ENCODE results near the gene CAMTA1. TPM values are rescaled to one million over a fixed set of nuclear protein-coding genes. Genes with fewer than 3 reads are reported as not detected.

Gene CAMTA1
- polyA plus RNA-seq, 1 donor from 2014 or later, result 162 TPM

DNA sequence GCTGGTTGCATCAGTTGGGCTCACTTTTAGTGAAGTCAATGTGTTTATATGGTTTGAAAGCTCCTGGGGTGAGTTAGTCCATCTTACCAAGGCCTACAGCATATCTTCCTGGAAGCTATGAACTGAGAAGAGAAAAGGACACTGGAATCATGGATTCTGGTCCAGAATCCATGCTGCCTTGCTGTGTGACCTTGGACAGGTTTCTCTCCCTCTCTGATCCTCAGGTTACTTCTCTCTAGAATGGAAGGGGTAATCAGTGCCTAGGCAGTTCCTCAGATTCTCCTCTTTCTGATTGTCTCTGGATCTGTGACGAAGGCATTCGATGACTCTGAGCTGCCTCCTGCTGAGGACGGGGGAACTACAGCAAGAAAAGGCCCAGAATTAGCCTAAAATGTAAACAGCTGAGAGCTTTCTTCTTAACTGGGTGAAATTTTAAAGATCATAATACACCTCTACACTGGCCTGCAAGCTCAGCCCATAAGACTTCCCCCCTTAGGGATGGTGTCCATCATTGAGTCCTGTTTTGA, 560.9 kb downstream of the CAMTA1 start:
- no peak overlapping the region for H3K27ac ChIP-seq (ENCODE audit: low read length)
- H3K4me3 ChIP-seq (ENCODE audit: low read length), result no peak overlapping the region
- no peaks in the 10 kb centered on the region for H4K20me1 ChIP-seq (ENCODE audit: insufficient read depth)
- H3K36me3 ChIP-seq (ENCODE audit: insufficient read depth, low read length), result no peaks in the 10 kb centered on the region
- H3K9me2 ChIP-seq (ENCODE audit: insufficient read depth, low read length), result no peaks in the 10 kb centered on the region
- no peak overlapping the region for H2AFZ ChIP-seq (ENCODE audit: low read depth, low read length)
- H3K79me2 ChIP-seq (replicated peaks; ENCODE audit: insufficient read depth, low read length), result no peaks in the 10 kb centered on the region
- no peaks in the 10 kb centered on the region for H3F3A ChIP-seq (ENCODE audit: insufficient read depth, low read length, poor library complexity, severe bottlenecking)
- H3K9ac ChIP-seq (ENCODE audit: low read length), result no peak overlapping the region
- H3K27me3 ChIP-seq (ENCODE audit: insufficient read depth, low read depth, low read length), result no peaks in the 10 kb centered on the region
- H3K9me3 ChIP-seq (ENCODE audit: low read length), result peaks cover 4% of the 10 kb centered on the region
- H3K4me2 ChIP-seq (ENCODE audit: low read length), result no peak overlapping the region
- no peak for TF ChIP-seq MXI1 (conservative IDR thresholded peaks at IDR 0.05; ENCODE audit: poor library complexity, severe bottlenecking)
- no peak for TF ChIP-seq SMC3 (conservative IDR thresholded peaks at IDR 0.05; ENCODE audit: poor library complexity)
- TF ChIP-seq, protein P1, sequence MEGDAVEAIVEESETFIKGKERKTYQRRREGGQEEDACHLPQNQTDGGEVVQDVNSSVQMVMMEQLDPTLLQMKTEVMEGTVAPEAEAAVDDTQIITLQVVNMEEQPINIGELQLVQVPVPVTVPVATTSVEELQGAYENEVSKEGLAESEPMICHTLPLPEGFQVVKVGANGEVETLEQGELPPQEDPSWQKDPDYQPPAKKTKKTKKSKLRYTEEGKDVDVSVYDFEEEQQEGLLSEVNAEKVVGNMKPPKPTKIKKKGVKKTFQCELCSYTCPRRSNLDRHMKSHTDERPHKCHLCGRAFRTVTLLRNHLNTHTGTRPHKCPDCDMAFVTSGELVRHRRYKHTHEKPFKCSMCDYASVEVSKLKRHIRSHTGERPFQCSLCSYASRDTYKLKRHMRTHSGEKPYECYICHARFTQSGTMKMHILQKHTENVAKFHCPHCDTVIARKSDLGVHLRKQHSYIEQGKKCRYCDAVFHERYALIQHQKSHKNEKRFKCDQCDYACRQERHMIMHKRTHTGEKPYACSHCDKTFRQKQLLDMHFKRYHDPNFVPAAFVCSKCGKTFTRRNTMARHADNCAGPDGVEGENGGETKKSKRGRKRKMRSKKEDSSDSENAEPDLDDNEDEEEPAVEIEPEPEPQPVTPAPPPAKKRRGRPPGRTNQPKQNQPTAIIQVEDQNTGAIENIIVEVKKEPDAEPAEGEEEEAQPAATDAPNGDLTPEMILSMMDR (IDR thresholded peaks at IDR 0.05; ENCODE audit: poor library complexity, severe bottlenecking), result no peak
- TF ChIP-seq EZH2 (IDR thresholded peaks at IDR 0.05; ENCODE audit: borderline replicate concordance, insufficient read depth, low read length, poor library complexity, severe bottlenecking), result no peak
- no peak for TF ChIP-seq TAF1 (IDR thresholded peaks at IDR 0.05; ENCODE audit: low read depth)
- TF ChIP-seq, protein P2, sequence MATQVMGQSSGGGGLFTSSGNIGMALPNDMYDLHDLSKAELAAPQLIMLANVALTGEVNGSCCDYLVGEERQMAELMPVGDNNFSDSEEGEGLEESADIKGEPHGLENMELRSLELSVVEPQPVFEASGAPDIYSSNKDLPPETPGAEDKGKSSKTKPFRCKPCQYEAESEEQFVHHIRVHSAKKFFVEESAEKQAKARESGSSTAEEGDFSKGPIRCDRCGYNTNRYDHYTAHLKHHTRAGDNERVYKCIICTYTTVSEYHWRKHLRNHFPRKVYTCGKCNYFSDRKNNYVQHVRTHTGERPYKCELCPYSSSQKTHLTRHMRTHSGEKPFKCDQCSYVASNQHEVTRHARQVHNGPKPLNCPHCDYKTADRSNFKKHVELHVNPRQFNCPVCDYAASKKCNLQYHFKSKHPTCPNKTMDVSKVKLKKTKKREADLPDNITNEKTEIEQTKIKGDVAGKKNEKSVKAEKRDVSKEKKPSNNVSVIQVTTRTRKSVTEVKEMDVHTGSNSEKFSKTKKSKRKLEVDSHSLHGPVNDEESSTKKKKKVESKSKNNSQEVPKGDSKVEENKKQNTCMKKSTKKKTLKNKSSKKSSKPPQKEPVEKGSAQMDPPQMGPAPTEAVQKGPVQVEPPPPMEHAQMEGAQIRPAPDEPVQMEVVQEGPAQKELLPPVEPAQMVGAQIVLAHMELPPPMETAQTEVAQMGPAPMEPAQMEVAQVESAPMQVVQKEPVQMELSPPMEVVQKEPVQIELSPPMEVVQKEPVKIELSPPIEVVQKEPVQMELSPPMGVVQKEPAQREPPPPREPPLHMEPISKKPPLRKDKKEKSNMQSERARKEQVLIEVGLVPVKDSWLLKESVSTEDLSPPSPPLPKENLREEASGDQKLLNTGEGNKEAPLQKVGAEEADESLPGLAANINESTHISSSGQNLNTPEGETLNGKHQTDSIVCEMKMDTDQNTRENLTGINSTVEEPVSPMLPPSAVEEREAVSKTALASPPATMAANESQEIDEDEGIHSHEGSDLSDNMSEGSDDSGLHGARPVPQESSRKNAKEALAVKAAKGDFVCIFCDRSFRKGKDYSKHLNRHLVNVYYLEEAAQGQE (IDR thresholded peaks at IDR 0.05; ENCODE audit: borderline replicate concordance), result no peak
- no peak for TF ChIP-seq EP300 (conservative IDR thresholded peaks at IDR 0.05; ENCODE audit: poor library complexity, severe bottlenecking)
- no peak for TF ChIP-seq RAD21 (conservative IDR thresholded peaks at IDR 0.05)
- no peak for TF ChIP-seq POLR2AphosphoS5 (IDR thresholded peaks at IDR 0.05)

DNA sequence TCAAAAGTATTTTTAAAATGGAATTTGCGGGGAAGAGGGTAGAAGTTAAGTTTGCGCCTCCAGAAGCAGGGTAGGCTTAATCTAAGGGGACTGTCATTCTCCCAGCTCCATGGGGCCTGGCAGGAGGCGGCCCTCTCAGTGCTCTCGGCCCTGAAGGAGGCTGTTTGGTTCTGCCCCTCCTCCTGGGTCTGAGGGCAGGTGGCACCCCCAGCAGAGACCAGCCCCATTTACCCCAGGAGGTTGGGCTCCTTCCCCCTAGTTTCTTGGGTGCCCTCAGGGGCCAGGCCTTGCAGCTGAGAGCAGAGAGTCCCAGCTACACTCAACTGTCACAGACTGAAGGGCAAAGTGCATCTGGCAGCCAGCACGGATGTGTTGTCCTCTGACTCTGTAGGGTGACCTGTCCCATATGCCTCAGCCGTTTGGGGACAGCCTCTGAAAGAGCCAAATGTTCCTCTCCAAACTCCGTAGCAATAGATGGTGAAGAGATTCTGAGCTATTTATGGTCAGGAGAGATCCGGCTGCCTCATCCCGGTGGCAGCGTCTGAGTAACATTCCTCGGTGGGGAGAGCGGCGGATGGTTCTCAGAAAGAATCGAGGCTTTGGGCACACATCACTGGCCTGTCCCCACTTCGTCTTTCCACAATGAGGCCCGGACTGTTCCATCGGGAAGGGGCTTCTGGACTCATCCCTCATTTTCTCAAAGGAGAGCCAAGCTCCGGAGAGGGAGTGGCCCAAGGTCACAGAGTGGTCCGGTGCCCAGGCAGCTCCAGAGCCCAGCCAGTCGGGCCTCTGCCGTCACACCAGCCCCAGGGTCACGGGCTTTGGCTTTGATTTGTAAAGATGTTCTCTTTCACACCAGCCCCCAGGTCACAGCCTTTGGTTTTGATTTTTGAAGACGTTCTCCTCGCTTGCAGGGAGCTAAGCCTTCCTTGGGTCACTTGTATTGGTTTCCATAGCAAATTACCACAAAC, 561.6 kb downstream of the CAMTA1 start:
- H3K9me2 ChIP-seq (ENCODE audit: insufficient read depth, low read length), result no peaks in the 10 kb centered on the region

More for the DNA sequence above, 561.6 kb downstream of the CAMTA1 start:
- Histone ChIP-seq H3K9me3 (ENCODE audit: low read length) (peaks cover 4% of the 10 kb centered on the region), H3K27me3 (ENCODE audit: insufficient read depth, low read depth, low read length) (no peaks in the 10 kb centered on the region), H3K9ac (ENCODE audit: low read length) (no peak overlapping the region), H3K27ac (ENCODE audit: low read length) (no peak overlapping the region), H4K20me1 (ENCODE audit: insufficient read depth) (no peaks in the 10 kb centered on the region), H2AFZ (ENCODE audit: low read depth, low read length) (no peak overlapping the region), H3K36me3 (ENCODE audit: insufficient read depth, low read length) (no peaks in the 10 kb centered on the region), H3F3A (ENCODE audit: insufficient read depth, low read length, poor library complexity, severe bottlenecking) (no peaks in the 10 kb centered on the region), H3K79me2 (replicated peaks; ENCODE audit: insufficient read depth, low read length) (no peaks in the 10 kb centered on the region), H3K4me2 (ENCODE audit: low read length) (no peak overlapping the region), H3K4me3 (ENCODE audit: low read length) (no peak overlapping the region)
- no peak for TF ChIP-seq MXI1 (conservative IDR thresholded peaks at IDR 0.05; ENCODE audit: poor library complexity, severe bottlenecking)
- no peak for TF ChIP-seq SMC3 (conservative IDR thresholded peaks at IDR 0.05; ENCODE audit: poor library complexity)
- no peak for TF ChIP-seq POLR2AphosphoS5 (IDR thresholded peaks at IDR 0.05)
- TF ChIP-seq, protein P2 (IDR thresholded peaks at IDR 0.05; ENCODE audit: borderline replicate concordance), result no peak
- TF ChIP-seq, protein P1 (IDR thresholded peaks at IDR 0.05; ENCODE audit: poor library complexity, severe bottlenecking), result no peak
- TF ChIP-seq EP300 (conservative IDR thresholded peaks at IDR 0.05; ENCODE audit: poor library complexity, severe bottlenecking), result no peak

Data from neural cell (in vitro differentiated cells).